B cell (primary cell): ENCODE measurements around the gene LIMCH1. TPM values are rescaled to one million over a fixed set of nuclear protein-coding genes. Genes with fewer than 3 reads are reported as not detected.

ENCODE experiments used
- ATAC-seq: fragments of 200-7000 bp; cut with Tn5 transposase; one replicate; pipeline ENCODE4 v1.10.0; 2021; ENCODE audit warnings: low read depth, mild to moderate bottlenecking, moderate number of reproducible peaks, moderate library complexity
- CTCF ChIA-PET: fragments of 350-600 bp; sonication (Branson Sonifier 250); formaldehyde crosslinking; loops from one replicate; lab custom pipeline; 2021; ENCODE audit warnings: antibody characterized with exemption, inconsistent platforms; lab: Charles Lee
- POLR2A ChIA-PET: fragments of 350-600 bp; sonication (Branson Sonifier 250); formaldehyde crosslinking; loops from one replicate; lab custom pipeline; 2021; ENCODE audit warnings: antibody characterized with exemption; lab: Charles Lee
- DNase-seq: peaks from one replicate; pipeline ENCODE4 v3.0.0; 2013
- H2AFZ ChIP-seq: 2 replicates; pipeline ENCODE4 v1.6.1; 2012; ENCODE audit warnings: mild to moderate bottlenecking, low read depth, low read length; ENCODE audit not compliant: insufficient read depth, poor library complexity, severe bottlenecking
- H3K27ac ChIP-seq, 2 donors: 1 replicate in 1 of 2; 2 replicates in 1 of 2; pipeline ENCODE4 v1.5.1; 2012 to 2013; ENCODE audit warnings: low read length in 2 of 2, mild to moderate bottlenecking in 2 of 2, moderate library complexity in 1 of 2
- H3K27me3 ChIP-seq, 4 experiments: fragments of 200-600 bp in 1 of 4; sonication (generic) in 1 of 4; replicated peaks in 1 of 4; 1 replicate in 2 of 4; 2 replicates in 2 of 4; pipeline versions ENCODE4 v1.6.1 to v1.7.0; 2013 to 2016; ENCODE audit warnings: low read length in 3 of 4, mild to moderate bottlenecking in 2 of 4, mixed read lengths in 1 of 4, moderate library complexity in 1 of 4; ENCODE audit not compliant: insufficient read depth in 4 of 4, control insufficient read depth in 3 of 4; ENCODE audit errors: control extremely low read depth in 1 of 4
- H3K36me3 ChIP-seq, 2 experiments: replicated peaks in 1 of 2; 1 replicate in 1 of 2; 2 replicates in 1 of 2; pipeline versions ENCODE4 v1.6.1 to v1.7.1; 2013; ENCODE audit warnings: low read length in 1 of 2; ENCODE audit not compliant: insufficient read depth in 2 of 2, control insufficient read depth in 1 of 2; ENCODE audit errors: control extremely low read depth in 1 of 2, extremely low read depth in 1 of 2
- H3K4me1 ChIP-seq, 2 donors: fragments of 200-600 bp in 1 of 2; sonication (generic) in 1 of 2; 1 replicate in 1 of 2; 2 replicates in 1 of 2; pipeline versions ENCODE4 v1.5.1 to v1.6.1; 2013 to 2017; ENCODE audit warnings: low read length in 2 of 2; ENCODE audit not compliant: control insufficient read depth in 2 of 2, insufficient read depth in 2 of 2
- H3K4me2 ChIP-seq: replicated peaks from 2 replicates; pipeline ENCODE3; 2012; ENCODE audit warnings: mild to moderate bottlenecking, low read depth, low read length; ENCODE audit not compliant: poor library complexity, severe bottlenecking
- H3K4me3 ChIP-seq, 5 experiments: fragments of 200-600 bp in 1 of 5; sonication (generic) in 1 of 5; 1 replicate in 3 of 5; 2 replicates in 2 of 5; pipeline versions ENCODE4 v1.5.1 to v1.7.0; 2011 to 2016; ENCODE audit warnings: low read length in 4 of 5, mild to moderate bottlenecking in 4 of 5, low read depth in 2 of 5, control low read depth in 1 of 5, moderate library complexity in 1 of 5; ENCODE audit not compliant: insufficient read depth in 1 of 5; ENCODE audit errors: control extremely low read depth in 1 of 5, extremely low read depth in 1 of 5
- H3K79me2 ChIP-seq: fragments of 200-600 bp; sonication (generic); one replicate; pipeline ENCODE4 v1.6.0; 2016; ENCODE audit warnings: low read length; ENCODE audit not compliant: control insufficient read depth, insufficient read depth
- H3K9ac ChIP-seq: fragments of 200-600 bp; sonication (generic); 2 replicates; pipeline ENCODE4 v1.6.1; 2017; ENCODE audit warnings: mild to moderate bottlenecking, low read length, moderate library complexity
- H3K9me3 ChIP-seq, 3 donors: one replicate each; pipeline versions ENCODE4 v1.6.1 to v1.7.1; 2013; ENCODE audit warnings: low read length in 2 of 3; ENCODE audit not compliant: control insufficient read depth in 2 of 3, insufficient read depth in 1 of 3; ENCODE audit errors: control extremely low read depth in 1 of 3
- H4K20me1 ChIP-seq: 2 replicates; pipeline ENCODE4 v1.6.0; 2012; ENCODE audit warnings: mild to moderate bottlenecking, low read length; ENCODE audit not compliant: insufficient read depth, control insufficient read depth, poor library complexity, severe bottlenecking
- H3K27ac Mint-ChIP-seq: one replicate; pipeline ENCODE4 v1.8.0; 2021; ENCODE audit warnings: mixed read lengths
- H3K27me3 Mint-ChIP-seq: one replicate; pipeline ENCODE4 v1.8.0; 2021; ENCODE audit warnings: mixed read lengths
- H3K4me1 Mint-ChIP-seq: one replicate; pipeline ENCODE4 v1.8.0; 2021; ENCODE audit warnings: mixed read lengths
- H3K4me3 Mint-ChIP-seq: one replicate; pipeline ENCODE4 v1.8.0; 2021; ENCODE audit warnings: mixed read lengths
- H3K9me3 Mint-ChIP-seq: one replicate; pipeline ENCODE4 v1.8.0; 2022; ENCODE audit warnings: mixed read lengths; ENCODE audit not compliant: insufficient read depth
- EZH2 ChIP-seq: IDR thresholded peaks from 2 replicates; pipeline ENCODE4 v1.6.1; 2012; ENCODE audit warnings: borderline replicate concordance, low read depth, mild to moderate bottlenecking, moderate library complexity, low read length; ENCODE audit not compliant: insufficient read depth, poor library complexity, severe bottlenecking
- WGBS: methylation state at CpG from one replicate; pipeline ENCODE4 v1.1.5; 2013; ENCODE audit warnings: missing lambda C conversion rate; ENCODE audit not compliant: insufficient coverage; 5-methylcytosine and 5-hydroxymethylcytosine counted together
- intact Hi-C: fragments of 100-400 bp; cut with micrococcal nuclease; formaldehyde crosslinking; loops from one replicate; pipeline ENCODE4 v1.10.0; 2022
- polyA plus RNA-seq: library from polyadenylated mRNA; depleted of rRNA; stranded (reverse); fragments of >200 nt; gene quantifications from 2 replicates; pipeline ENCODE4 v1.2.3, GENCODE V29; 2012
- total RNA-seq, 2 donors: library from RNA; stranded (reverse); fragments of 120-200 nt in 1 of 2; gene quantifications; 1 replicate in 1 of 2; 2 replicates in 1 of 2; pipeline versions ENCODE4 v1.2.3 to v1.2.4, GENCODE V29; 2013 to 2022
- TF ChIP-seq, protein P1 (sequence below): fragments of 200-600 bp; IDR thresholded peaks from one replicate; pipeline ENCODE4 v1.8.0; 2022; ENCODE audit warnings: antibody characterized with exemption, mild to moderate bottlenecking

LIMCH1 gene
- total and polyA plus RNA-seq, 2 donors (not counting 1 experiment from before 2014, with no cell fraction given), result not detected

DNA sequence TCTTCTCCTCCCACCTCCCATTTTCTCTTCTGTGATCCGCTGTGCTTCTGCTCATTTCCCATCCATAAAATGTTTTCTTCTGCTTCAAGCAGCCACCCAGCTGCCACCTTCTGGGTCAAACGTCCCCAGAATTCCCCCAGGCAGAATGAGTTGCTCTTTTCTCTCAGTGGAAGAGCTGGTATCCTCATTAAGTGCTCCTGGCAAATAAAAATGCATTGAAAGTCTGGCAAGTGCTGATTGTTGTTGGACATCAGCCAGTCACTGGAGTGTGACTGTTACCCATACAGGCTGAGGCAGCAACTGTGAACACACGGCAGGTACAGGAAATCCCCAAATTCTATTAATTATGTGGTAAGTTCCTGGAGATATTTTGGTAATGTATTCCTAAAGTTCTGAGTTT is 52.6 kb downstream of the LIMCH1 start:
- no peaks in the 10 kb centered on the region for H3K4me1 Mint-ChIP-seq

DNA sequence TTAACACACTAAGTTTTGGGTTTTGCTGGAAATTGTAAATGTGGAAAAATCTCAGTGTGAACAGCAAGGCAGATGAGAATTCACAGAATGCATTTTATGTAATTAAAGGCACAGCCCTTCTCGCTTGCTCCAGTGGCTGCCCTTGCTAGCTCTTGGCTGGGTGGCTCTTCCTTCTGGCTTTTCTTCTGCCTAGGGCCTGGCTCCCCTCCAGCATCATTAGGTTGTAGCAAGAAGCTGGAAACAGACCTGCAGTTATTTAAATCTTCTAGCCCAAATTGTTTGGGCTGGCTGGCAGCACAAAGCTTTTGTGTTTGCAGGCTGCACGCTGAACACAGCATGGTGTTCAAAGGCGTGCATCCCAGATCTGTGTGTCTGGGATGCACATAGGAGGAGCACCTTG is 56.5 kb downstream of the LIMCH1 start:
- Histone ChIP-seq H3K36me3 (no peaks in the 10 kb centered on the region), H4K20me1 (no peaks in the 10 kb centered on the region), H3K27ac (no peak overlapping the region), H3K27me3 (no peaks in the 10 kb centered on the region), H3K4me3 (no peak overlapping the region), H3K4me1 (no peaks in the 10 kb centered on the region), H3K9me3 (no peaks in the 10 kb centered on the region), H3K79me2 (no peaks in the 10 kb centered on the region), H3K4me2 (no peak overlapping the region), H3K9ac (no peak overlapping the region), H2AFZ (no peak overlapping the region)
- TF ChIP-seq, protein P1, sequence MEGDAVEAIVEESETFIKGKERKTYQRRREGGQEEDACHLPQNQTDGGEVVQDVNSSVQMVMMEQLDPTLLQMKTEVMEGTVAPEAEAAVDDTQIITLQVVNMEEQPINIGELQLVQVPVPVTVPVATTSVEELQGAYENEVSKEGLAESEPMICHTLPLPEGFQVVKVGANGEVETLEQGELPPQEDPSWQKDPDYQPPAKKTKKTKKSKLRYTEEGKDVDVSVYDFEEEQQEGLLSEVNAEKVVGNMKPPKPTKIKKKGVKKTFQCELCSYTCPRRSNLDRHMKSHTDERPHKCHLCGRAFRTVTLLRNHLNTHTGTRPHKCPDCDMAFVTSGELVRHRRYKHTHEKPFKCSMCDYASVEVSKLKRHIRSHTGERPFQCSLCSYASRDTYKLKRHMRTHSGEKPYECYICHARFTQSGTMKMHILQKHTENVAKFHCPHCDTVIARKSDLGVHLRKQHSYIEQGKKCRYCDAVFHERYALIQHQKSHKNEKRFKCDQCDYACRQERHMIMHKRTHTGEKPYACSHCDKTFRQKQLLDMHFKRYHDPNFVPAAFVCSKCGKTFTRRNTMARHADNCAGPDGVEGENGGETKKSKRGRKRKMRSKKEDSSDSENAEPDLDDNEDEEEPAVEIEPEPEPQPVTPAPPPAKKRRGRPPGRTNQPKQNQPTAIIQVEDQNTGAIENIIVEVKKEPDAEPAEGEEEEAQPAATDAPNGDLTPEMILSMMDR, result no peak
- no peak for TF ChIP-seq EZH2
- Mint-ChIP-seq H3K4me1 (no peaks in the 10 kb centered on the region), H3K27ac (no peak overlapping the region), H3K9me3 (no peaks in the 10 kb centered on the region), H3K27me3 (peaks cover 14% of the 10 kb centered on the region), H3K4me3 (no peak overlapping the region)
- no peak for ATAC-seq
- ChIA-PET CTCF (interaction anchor here (0.6 kb wide), 2 partner anchors 29 to 314 kb away, joined by 3 read pairs; no protein-coding TSS in a partner anchor), POLR2A (no interaction called here)
- no peak for DNase-seq
- 94% methylated on average over 3 of the region's 3 CpGs for WGBS
- intact Hi-C loops, result no loop called here

More for the DNA sequence above, 52.6 kb downstream of the LIMCH1 start:
- Histone ChIP-seq H3K9ac (no peak overlapping the region), H3K4me2 (no peak overlapping the region), H3K9me3 (no peaks in the 10 kb centered on the region), H2AFZ (no peak overlapping the region), H4K20me1 (no peaks in the 10 kb centered on the region), H3K36me3 (no peaks in the 10 kb centered on the region), H3K27me3 (no peaks in the 10 kb centered on the region), H3K79me2 (no peaks in the 10 kb centered on the region), H3K4me3 (no peak overlapping the region), H3K4me1 (no peaks in the 10 kb centered on the region), H3K27ac (no peak overlapping the region)
- ChIA-PET POLR2A (no interaction called here), CTCF (no interaction called here)
- H3K9me3 Mint-ChIP-seq, result no peaks in the 10 kb centered on the region
- TF ChIP-seq, protein P1, result no peak
- no peak for TF ChIP-seq EZH2
- DNase-seq (no peak), ATAC-seq (no peak)
- intact Hi-C loops, result no loop called here
- no peak overlapping the region for H3K4me3 Mint-ChIP-seq
- H3K27me3 Mint-ChIP-seq, result peaks cover 7% of the 10 kb centered on the region
- WGBS, result 49% methylated on average over 2 of the region's 3 CpGs
- H3K27ac Mint-ChIP-seq, result no peak overlapping the region
